Activated B cell treated with CpG ODN at 0.5 μM for 24 hours (primary cell): ENCODE data around the gene PRSS21. TPM values are rescaled to one million over a fixed set of nuclear protein-coding genes. Genes with fewer than 3 reads are reported as not detected.
A peak's percentile ranks its signal among the peaks of the same experiment; 100 is the strongest.

Source experiments
- ATAC-seq: fragments of 200-7000 bp; cut with Tn5 transposase; one replicate; pipeline ENCODE4 v1.10.0; 2021; ENCODE audit warnings: low read depth, mild to moderate bottlenecking, moderate library complexity
- CTCF ChIA-PET: fragments of 350-600 bp; sonication (Branson Sonifier 250); formaldehyde crosslinking; loops from one replicate; lab custom pipeline; 2021; ENCODE audit warnings: antibody characterized with exemption; lab: Charles Lee
- POLR2A ChIA-PET: fragments of 350-600 bp; sonication (Branson Sonifier 250); formaldehyde crosslinking; loops from one replicate; lab custom pipeline; 2021; ENCODE audit warnings: antibody characterized with exemption; lab: Charles Lee
- DNase-seq: peaks from one replicate; pipeline ENCODE4 v3.0.0; 2022
- H3K27ac Mint-ChIP-seq: one replicate; pipeline ENCODE4 v1.8.0; 2020; ENCODE audit warnings: mixed read lengths
- H3K27me3 Mint-ChIP-seq: one replicate; pipeline ENCODE4 v1.8.0; 2021; ENCODE audit warnings: mixed read lengths
- H3K36me3 Mint-ChIP-seq: one replicate; pipeline ENCODE4 v1.8.0; 2021; ENCODE audit warnings: low read depth, mixed read lengths
- H3K4me1 Mint-ChIP-seq: one replicate; pipeline ENCODE4 v1.8.0; 2021; ENCODE audit warnings: mixed read lengths
- H3K4me3 Mint-ChIP-seq: one replicate; pipeline ENCODE4 v1.8.0; 2020; ENCODE audit warnings: mild to moderate bottlenecking, mixed read lengths
- H3K9me3 Mint-ChIP-seq: one replicate; pipeline ENCODE4 v1.8.0; 2020; ENCODE audit warnings: mixed read lengths
- CTCF ChIP-seq: fragments of 200-600 bp; IDR thresholded peaks from one replicate; pipeline ENCODE4 v1.8.0; 2022; ENCODE audit warnings: antibody characterized with exemption, mild to moderate bottlenecking
- intact Hi-C: fragments of 100-400 bp; cut with micrococcal nuclease; formaldehyde crosslinking; loops from one replicate; pipeline ENCODE4 v1.15.1; 2024
- total RNA-seq: library from RNA; stranded (reverse); gene quantifications from 2 replicates; pipeline ENCODE4 v1.2.3, GENCODE V29; 2022

The PRSS21 gene
- total RNA-seq, 1 donor from 2014 or later, result 2.4 TPM

GRCh38 chr16:2777903-2778629 lies 39.0 kb upstream of the PRSS21 start:
- Mint-ChIP-seq H3K9me3 (no peaks in the 10 kb centered on the region), H3K4me1 (peaks cover 28% of the 10 kb centered on the region), H3K27me3 (no peaks in the 10 kb centered on the region), H3K27ac (peak overlapping the region; percentile 95), H3K4me3 (peak overlapping the region; percentile 94), H3K36me3 (peaks cover 33% of the 10 kb centered on the region)
- CTCF ChIA-PET, result no interaction called here
- ATAC-seq (peak; percentile 10), DNase-seq (no peak)
- TF ChIP-seq CTCF, result no peak
- POLR2A ChIA-PET, result interaction anchor here (0.6 to 5.1 kb wide), 18 partner anchors 8 to 1726 kb away, joined by 3 to 68 read pairs (median 4); partner anchors contain the start of genes FLYWCH1, FLYWCH2, KCTD5 and PKMYT1
- intact Hi-C loops, result loop anchor here (1.0 to 5.0 kb wide), 3 partner anchors 26 to 105 kb away; partner anchors contain the start of genes FLYWCH2 and SRRM2

- CTCF ChIA-PET, result no interaction called here
- H3K4me1 Mint-ChIP-seq, result peaks cover 28% of the 10 kb centered on the region
- TF ChIP-seq CTCF, result no peak
- intact Hi-C loops, result loop anchor here (5.0 kb wide), 1 partner anchor 89 kb away; no protein-coding TSS in a partner anchor
- POLR2A ChIA-PET, result interaction anchor here (0.7 to 5.1 kb wide), 9 partner anchors 9 to 504 kb away, joined by 3 to 68 read pairs (median 4); partner anchors contain the start of genes FLYWCH2, KCTD5, SRRM2 and TEDC2
- peaks cover 29% of the 10 kb centered on the region for H3K36me3 Mint-ChIP-seq
- H3K4me3 Mint-ChIP-seq, result peak overlapping the region; percentile 94
- peak overlapping the region; percentile 95 for H3K27ac Mint-ChIP-seq
- DNase-seq (no peak), ATAC-seq (no peak)
- H3K27me3 Mint-ChIP-seq, result no peaks in the 10 kb centered on the region
- no peaks in the 10 kb centered on the region for H3K9me3 Mint-ChIP-seq
Observed at GRCh38 chr16:2778630-2778958, 38.4 kb upstream of the PRSS21 start.

- peak overlapping the region; percentile 19 for H3K4me3 Mint-ChIP-seq
- ATAC-seq (no peak), DNase-seq (no peak)
- no peaks in the 10 kb centered on the region for H3K27me3 Mint-ChIP-seq
- no peaks in the 10 kb centered on the region for H3K9me3 Mint-ChIP-seq
- no peak overlapping the region for H3K27ac Mint-ChIP-seq
- peaks cover 28% of the 10 kb centered on the region for H3K4me1 Mint-ChIP-seq
- CTCF ChIA-PET, result no interaction called here
- H3K36me3 Mint-ChIP-seq, result peaks cover 23% of the 10 kb centered on the region
- no peak for TF ChIP-seq CTCF
- POLR2A ChIA-PET, result interaction anchor here (1.1 to 5.1 kb wide), 5 partner anchors 9 to 320 kb away, joined by 3 to 68 read pairs (median 12); partner anchors contain the start of genes FLYWCH2, SRRM2 and TEDC2
- intact Hi-C loops, result loop anchor here (5.0 kb wide), 1 partner anchor 88 kb away; no protein-coding TSS in a partner anchor
Observed at GRCh38 chr16:2779151-2779920, 37.7 kb upstream of the PRSS21 start.

- ChIA-PET CTCF (no interaction called here), POLR2A (no interaction called here)
- H3K9me3 Mint-ChIP-seq, result no peaks in the 10 kb centered on the region
- intact Hi-C loops, result loop anchor here (5.0 kb wide), 1 partner anchor 87 kb away; no protein-coding TSS in a partner anchor
- H3K36me3 Mint-ChIP-seq, result peaks cover 16% of the 10 kb centered on the region
- peaks cover 30% of the 10 kb centered on the region for H3K4me1 Mint-ChIP-seq
- peaks cover 2% of the 10 kb centered on the region for H3K27me3 Mint-ChIP-seq
- ATAC-seq (no peak), DNase-seq (no peak)
- H3K4me3 Mint-ChIP-seq, result no peak overlapping the region
- TF ChIP-seq CTCF, result no peak
- no peak overlapping the region for H3K27ac Mint-ChIP-seq
Observed at GRCh38 chr16:2779978-2780898, 36.8 kb upstream of the PRSS21 start.
